Measurements from ENCODE around the gene PATL1.

- TF ChIP-seq EZH2 (IDR thresholded peaks at IDR 0.05) (no peak), CTCF (IDR thresholded peaks at IDR 0.05) (no peak)
These were observed 24.3 kb downstream of the PATL1 start for GRCh38 chr11:59644528-59644927.
